Muscle of leg (tissue), 11 donors: ENCODE results near the gene ARRB2. TPM values are rescaled to one million over a fixed set of nuclear protein-coding genes. Genes with fewer than 3 reads are reported as not detected.
"Not testable (repeated sequence)": the region's sequence is repeated elsewhere in the genome, so short reads cannot be mapped to it uniquely, and the experiment has no call there.

Experiments
- DNase-seq: peaks from one replicate; pipeline ENCODE4 v3.0.0; 2013
- H3K27ac ChIP-seq: one replicate; pipeline ENCODE4 v1.5.1; 2013; ENCODE audit warnings: mild to moderate bottlenecking, low read length, control low read depth
- H3K27me3 ChIP-seq: one replicate; pipeline ENCODE4 v1.6.1; 2013; ENCODE audit warnings: low read length; ENCODE audit not compliant: control insufficient read depth, insufficient read depth
- H3K36me3 ChIP-seq: one replicate; pipeline ENCODE4 v1.6.1; 2013; ENCODE audit warnings: low read length; ENCODE audit not compliant: control insufficient read depth, insufficient read depth
- H3K4me1 ChIP-seq: one replicate; pipeline ENCODE4 v1.6.1; 2013; ENCODE audit warnings: low read length; ENCODE audit not compliant: control insufficient read depth, insufficient read depth
- H3K4me3 ChIP-seq: one replicate; pipeline ENCODE4 v1.5.1; 2013; ENCODE audit warnings: low read length, control low read depth
- H3K9me3 ChIP-seq: replicated peaks from 2 replicates; pipeline ENCODE4 v1.6.1; 2013; ENCODE audit warnings: low read depth, low read length; ENCODE audit not compliant: control insufficient read depth
- WGBS: methylation state at CpG from one replicate; pipeline ENCODE4 v1.1.5; 2013; ENCODE audit warnings: missing lambda C conversion rate; ENCODE audit not compliant: insufficient coverage; 5-methylcytosine and 5-hydroxymethylcytosine counted together
- polyA plus RNA-seq, 8 donors: library from polyadenylated mRNA; unstranded; fragments of 120-200 nt; gene quantifications; one replicate each; pipeline versions ENCODE4 v1.2.1 to v1.2.3, GENCODE V29; 2013; ENCODE audit warnings: inconsistent platforms in 1 of 8, low replicate concordance in 1 of 8; ENCODE audit not compliant: insufficient read length in 8 of 8, insufficient read depth in 1 of 8
- total RNA-seq: library from RNA; stranded (reverse); fragments of 120-200 nt; gene quantifications from one replicate; pipeline ENCODE4 v1.2.4, GENCODE V29; 2013

ARRB2 gene
- total and polyA plus RNA-seq, 9 donors: 12.9 to 29.1 (median 21.2) TPM

DNA sequence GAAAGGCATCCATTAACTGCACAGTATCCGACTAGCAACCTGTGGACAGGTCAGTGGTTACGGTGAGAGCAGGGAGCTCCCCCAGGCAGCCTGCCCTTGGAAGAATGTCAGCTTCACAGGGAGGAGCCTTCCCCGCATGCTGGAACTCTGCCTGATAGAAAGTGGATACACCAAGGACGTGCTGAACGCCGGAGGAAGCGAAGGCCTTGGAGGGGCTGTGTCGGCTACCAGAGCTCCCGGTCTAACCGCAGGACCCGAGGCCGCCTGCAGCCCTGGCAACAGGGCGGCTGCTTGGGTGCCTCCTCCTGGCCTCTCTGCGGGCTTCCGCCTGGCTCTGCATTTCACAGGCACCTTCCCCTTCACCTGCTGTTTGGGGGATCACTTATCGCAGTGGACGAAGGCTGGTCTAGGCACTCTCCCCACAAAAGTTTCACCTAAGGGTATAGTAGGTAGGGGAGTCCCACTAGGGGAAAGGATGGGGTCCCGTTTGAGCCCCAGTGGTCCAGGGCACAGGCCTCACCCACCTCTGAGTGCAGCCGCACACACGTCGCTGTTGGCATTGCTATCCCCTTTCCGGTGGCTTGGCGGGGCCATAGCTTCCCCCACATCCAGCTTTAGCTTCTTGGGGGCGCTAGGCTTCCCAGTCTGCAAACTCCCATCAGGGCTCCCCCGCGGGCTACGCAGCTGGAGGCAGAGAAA, 36.3 kb upstream of the ARRB2 start:
- no peaks in the 10 kb centered on the region for H3K9me3 ChIP-seq
- WGBS: 83% methylated on average over 24 of the region's 27 CpGs
- no peaks in the 10 kb centered on the region for H3K27me3 ChIP-seq
- H3K36me3 ChIP-seq: peaks cover 76% of the 10 kb centered on the region
- no peaks in the 10 kb centered on the region for H3K4me1 ChIP-seq
- H3K27ac ChIP-seq: no peak overlapping the region
- no peak overlapping the region for H3K4me3 ChIP-seq
- no peak for DNase-seq

DNA sequence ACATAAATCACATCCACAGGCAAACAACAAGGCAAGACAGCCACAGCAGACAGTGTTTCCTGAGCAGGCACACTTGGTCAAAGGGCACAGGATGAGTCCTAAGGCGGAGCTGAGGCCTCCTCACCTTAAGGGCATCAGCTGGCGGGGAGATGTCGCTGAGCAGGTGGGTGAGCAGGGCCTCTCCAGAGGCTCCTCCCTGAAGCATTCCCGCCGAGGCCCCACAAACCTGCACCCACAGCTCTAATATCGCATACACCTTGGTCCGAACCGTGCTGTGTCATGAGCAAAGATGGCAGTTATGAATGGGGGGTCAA, 35.8 kb upstream of the ARRB2 start:
- Histone ChIP-seq H3K27ac (no peak overlapping the region), H3K4me1 (no peaks in the 10 kb centered on the region), H3K9me3 (no peaks in the 10 kb centered on the region), H3K36me3 (peaks cover 78% of the 10 kb centered on the region), H3K27me3 (no peaks in the 10 kb centered on the region), H3K4me3 (no peak overlapping the region)
- DNase-seq: no peak
- 96% methylated on average over 3 of the region's 8 CpGs for WGBS

DNA sequence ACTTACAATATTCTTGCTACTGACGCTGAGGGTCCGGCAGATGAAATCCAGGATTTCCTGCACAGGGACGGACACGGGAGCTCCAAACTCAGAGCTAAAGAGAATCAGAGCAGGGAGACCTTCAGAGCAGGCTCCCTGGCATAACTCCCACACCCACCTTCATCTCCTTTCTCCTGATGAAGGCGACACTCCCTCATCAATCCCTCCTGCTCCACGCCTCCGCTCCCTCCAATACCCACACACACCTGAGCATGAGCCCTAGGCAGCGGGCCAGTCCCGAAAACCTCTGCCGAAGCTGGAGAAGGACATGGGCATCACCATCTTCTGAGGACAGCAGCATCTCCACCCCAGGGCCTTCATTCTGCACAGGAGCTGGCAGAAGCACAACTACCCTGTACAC, 34.6 kb upstream of the ARRB2 start:
- 83% methylated on average over 9 of the region's 10 CpGs for WGBS
- Histone ChIP-seq H3K9me3 (no peaks in the 10 kb centered on the region), H3K27me3 (no peaks in the 10 kb centered on the region), H3K36me3 (peaks cover 86% of the 10 kb centered on the region), H3K27ac (no peak overlapping the region), H3K4me1 (no peaks in the 10 kb centered on the region), H3K4me3 (no peak overlapping the region)
- no peak for DNase-seq

DNA sequence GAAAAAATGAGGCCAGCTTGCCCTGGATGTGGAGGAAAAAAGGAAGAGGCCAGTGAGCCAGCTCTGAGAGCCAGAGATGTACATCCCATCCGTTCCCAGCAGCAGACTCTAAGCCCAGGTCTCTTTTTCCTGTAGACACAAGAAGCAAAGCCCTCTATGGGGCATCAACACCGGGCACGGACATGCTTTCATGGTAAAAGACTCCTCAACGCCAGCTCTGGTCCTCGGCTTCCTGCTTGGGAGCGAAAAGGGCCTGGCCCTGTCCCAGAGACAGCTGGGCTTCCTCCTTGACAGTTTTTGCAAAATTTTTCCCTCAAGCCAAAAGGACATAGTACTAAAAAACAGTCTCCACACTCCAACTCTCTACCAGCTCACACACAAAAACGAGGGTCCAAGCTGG, 33.6 kb upstream of the ARRB2 start:
- WGBS: 95% methylated on average over 6 of the region's 7 CpGs
- no peak overlapping the region for H3K27ac ChIP-seq
- H3K36me3 ChIP-seq: peaks cover 85% of the 10 kb centered on the region
- H3K4me3 ChIP-seq: no peak overlapping the region
- no peaks in the 10 kb centered on the region for H3K4me1 ChIP-seq
- no peak for DNase-seq
- no peaks in the 10 kb centered on the region for H3K27me3 ChIP-seq
- H3K9me3 ChIP-seq: no peaks in the 10 kb centered on the region

DNA sequence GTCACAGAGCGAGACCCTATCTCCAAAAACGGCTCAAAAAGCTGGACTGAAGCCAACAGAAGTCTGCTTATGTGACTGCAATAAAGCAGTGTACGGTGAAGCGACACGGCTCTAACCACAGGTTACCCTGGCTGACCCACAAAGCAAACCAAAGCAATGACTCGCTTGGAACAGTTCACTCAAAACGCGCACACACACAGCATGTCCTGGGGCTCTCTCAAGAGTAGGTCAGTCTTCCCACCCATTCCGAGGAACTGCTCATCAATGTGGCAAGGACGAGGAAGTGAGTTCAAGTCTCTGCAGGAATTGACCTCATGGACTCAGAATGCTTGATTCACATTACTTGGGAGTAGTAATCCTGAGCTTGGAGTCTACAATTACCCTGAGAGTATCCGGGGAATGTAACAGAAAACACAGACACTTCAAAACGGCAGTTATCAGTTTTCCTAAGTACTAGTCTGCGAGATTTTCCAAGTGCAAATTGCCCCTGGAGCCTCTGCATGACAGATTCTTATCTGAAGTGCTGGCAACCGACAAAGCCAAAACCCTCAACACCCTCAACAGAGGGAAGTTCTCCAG, 31.9 kb upstream of the ARRB2 start:
- Histone ChIP-seq H3K4me1 (no peaks in the 10 kb centered on the region), H3K27me3 (no peaks in the 10 kb centered on the region), H3K36me3 (peaks cover 85% of the 10 kb centered on the region), H3K27ac (no peak overlapping the region), H3K9me3 (no peaks in the 10 kb centered on the region), H3K4me3 (no peak overlapping the region)
- DNase-seq: no peak
- WGBS: 82% methylated on average over 10 of the region's 14 CpGs

DNA sequence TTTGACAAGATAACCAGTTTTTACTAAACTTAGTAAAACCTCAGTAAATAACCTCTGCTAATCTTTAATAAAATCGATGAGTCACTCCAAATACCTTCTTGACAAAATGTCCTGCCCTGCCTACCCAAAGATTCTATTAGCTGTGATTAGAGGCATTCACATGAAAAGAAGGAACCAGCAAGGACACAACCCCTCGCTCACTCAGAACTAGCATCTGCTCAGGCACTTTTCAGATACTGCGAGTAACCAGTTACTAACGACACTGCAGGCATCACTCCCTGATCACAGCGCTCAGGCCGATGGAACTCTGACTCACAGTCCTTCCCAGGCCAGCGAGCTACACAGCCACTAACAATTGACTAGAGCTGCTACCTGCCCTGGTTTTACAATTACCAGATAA, 30.8 kb upstream of the ARRB2 start:
- Histone ChIP-seq H3K4me1 (no peaks in the 10 kb centered on the region), H3K27ac (no peak overlapping the region), H3K27me3 (no peaks in the 10 kb centered on the region), H3K4me3 (no peak overlapping the region), H3K36me3 (peaks cover 79% of the 10 kb centered on the region), H3K9me3 (no peaks in the 10 kb centered on the region)
- WGBS: 84% methylated on average over 6 of the region's 7 CpGs
- no peak for DNase-seq

DNA sequence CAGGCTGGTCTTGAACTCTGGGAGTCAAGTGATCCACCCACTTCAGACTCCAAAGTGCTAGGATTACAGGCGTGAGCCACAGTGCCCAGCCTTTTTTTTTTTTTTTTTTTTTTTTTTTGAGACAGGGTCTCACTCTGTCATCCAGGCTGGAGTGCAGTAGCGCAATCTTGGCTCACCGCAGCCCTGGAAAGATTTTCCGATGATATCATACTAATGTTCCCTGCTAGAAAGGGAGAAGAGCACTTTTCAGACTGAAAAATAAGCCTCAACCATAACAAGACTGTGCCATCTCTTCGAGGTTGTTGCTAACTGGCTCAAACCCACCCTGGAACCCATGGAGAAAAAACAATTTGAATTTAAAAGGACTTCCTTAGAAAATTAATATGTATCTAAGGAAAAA, 26.7 kb upstream of the ARRB2 start:
- not testable (repeated sequence) for H3K4me3 ChIP-seq, H3K27me3 ChIP-seq, H3K4me1 ChIP-seq, H3K9me3 ChIP-seq
- peak overlapping the region; percentile 71 for H3K27ac ChIP-seq
- WGBS: 90% methylated on average over 2 of the region's 5 CpGs
- H3K36me3 ChIP-seq: peaks cover 55% of the 10 kb centered on the region
- DNase-seq: peak; percentile 86

DNA sequence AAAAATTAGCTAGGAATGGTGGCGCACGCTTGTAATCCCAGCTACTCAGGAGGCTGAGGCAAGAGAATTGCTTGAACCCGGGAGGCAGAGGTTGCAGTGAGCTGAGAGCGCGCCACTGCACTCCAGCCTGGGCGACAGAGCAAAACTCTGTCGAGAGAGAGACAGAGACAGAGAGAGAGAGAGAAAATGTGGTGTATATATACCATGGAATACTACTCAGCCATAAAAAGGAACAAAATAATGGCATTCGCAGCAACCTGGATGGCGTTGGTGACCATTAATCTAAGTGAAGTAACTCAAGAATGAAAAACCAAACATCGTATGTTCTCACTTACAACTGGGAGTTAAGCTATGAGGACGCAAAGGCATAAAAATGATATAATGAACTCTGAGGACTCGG, 20.6 kb upstream of the ARRB2 start:
- 96% methylated on average over 5 of the region's 12 CpGs for WGBS
- H3K36me3 ChIP-seq: peaks cover 45% of the 10 kb centered on the region

DNA sequence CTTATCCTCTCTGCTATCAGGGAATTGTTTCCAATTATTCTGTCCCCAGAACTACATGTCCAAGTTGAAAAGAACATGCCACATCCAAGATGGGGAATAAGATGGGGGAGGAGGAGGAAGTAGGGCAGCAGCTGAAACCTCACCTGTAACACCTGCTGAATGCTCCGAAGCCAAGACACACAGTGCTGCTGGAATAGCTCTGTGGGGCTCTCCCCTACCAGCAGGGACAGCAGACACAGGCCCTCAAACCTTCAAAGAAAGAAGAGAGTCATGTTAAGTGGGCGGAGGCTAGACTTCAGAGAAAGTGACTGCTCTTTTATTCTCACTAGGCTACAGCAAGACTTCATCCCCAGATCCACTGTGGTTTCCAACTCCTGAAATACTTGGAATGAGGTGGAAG, 19.7 kb upstream of the ARRB2 start:
- Histone ChIP-seq H3K27me3 (no peaks in the 10 kb centered on the region), H3K4me3 (no peak overlapping the region), H3K36me3 (peaks cover 40% of the 10 kb centered on the region), H3K27ac (no peak overlapping the region), H3K9me3 (peaks cover 2% of the 10 kb centered on the region), H3K4me1 (no peaks in the 10 kb centered on the region)
- no CpG with 5 or more reads among the region's 2 CpGs for WGBS
- DNase-seq: no peak

More for the DNA sequence above, 20.6 kb upstream of the ARRB2 start:
- not testable (repeated sequence) for H3K4me3 ChIP-seq, H3K27ac ChIP-seq, H3K4me1 ChIP-seq, H3K9me3 ChIP-seq, H3K27me3 ChIP-seq, DNase-seq

DNA sequence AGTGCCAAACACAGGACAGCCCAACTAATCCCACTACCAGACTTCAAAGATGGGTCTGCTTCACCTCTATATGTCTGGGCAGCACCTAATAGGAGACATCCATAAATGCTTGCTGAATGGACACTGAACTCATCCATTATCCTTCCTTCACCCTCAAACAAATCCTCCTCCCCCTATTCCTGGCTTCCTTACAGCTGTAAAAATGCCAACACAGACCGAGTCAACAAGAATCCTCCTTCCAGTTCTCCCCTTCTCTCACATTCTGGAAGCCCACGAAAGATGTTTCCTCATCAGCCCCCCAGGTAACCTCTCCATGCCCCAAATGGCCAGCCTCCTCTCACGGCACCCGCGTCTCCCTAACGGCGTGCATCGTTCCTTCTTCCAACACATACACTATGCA, 18.7 kb upstream of the ARRB2 start:
- peaks cover 2% of the 10 kb centered on the region for H3K9me3 ChIP-seq
- DNase-seq: no peak
- no peaks in the 10 kb centered on the region for H3K27me3 ChIP-seq
- H3K36me3 ChIP-seq: peaks cover 40% of the 10 kb centered on the region
- H3K27ac ChIP-seq: no peak overlapping the region
- H3K4me1 ChIP-seq: no peaks in the 10 kb centered on the region
- 34% methylated on average over 2 of the region's 8 CpGs for WGBS
- H3K4me3 ChIP-seq: no peak overlapping the region

DNA sequence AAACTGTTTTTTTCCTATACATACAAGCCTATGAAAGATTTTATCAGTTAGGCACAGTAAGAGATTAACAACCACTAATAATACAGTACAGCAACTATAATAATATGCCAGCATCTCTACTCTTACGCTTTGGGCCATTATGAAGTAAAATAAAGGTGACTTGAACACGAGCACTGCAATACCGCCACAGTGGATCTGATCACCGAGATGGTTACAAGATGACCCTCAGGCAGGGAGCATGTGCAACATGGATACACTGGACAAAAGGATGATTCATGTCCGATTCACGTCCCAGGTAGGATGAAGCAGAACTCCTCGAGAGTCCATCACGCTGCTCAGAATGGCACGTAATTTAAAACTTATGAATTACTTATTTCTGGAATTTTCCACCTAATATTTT, 17.0 kb upstream of the ARRB2 start:
- H3K27ac ChIP-seq: no peak overlapping the region
- H3K27me3 ChIP-seq: no peaks in the 10 kb centered on the region
- no peak for DNase-seq
- peaks cover 2% of the 10 kb centered on the region for H3K9me3 ChIP-seq
- no peaks in the 10 kb centered on the region for H3K4me1 ChIP-seq
- peaks cover 40% of the 10 kb centered on the region for H3K36me3 ChIP-seq
- WGBS: 71% methylated on average over 4 of the region's 9 CpGs
- no peak overlapping the region for H3K4me3 ChIP-seq
